ENCODE measurements around the gene TP53BP2.
"Not testable (repeated sequence)": the region's sequence is repeated elsewhere in the genome, so short reads cannot be mapped to it uniquely, and the experiment has no call there.

TP53BP2 gene

DNA sequence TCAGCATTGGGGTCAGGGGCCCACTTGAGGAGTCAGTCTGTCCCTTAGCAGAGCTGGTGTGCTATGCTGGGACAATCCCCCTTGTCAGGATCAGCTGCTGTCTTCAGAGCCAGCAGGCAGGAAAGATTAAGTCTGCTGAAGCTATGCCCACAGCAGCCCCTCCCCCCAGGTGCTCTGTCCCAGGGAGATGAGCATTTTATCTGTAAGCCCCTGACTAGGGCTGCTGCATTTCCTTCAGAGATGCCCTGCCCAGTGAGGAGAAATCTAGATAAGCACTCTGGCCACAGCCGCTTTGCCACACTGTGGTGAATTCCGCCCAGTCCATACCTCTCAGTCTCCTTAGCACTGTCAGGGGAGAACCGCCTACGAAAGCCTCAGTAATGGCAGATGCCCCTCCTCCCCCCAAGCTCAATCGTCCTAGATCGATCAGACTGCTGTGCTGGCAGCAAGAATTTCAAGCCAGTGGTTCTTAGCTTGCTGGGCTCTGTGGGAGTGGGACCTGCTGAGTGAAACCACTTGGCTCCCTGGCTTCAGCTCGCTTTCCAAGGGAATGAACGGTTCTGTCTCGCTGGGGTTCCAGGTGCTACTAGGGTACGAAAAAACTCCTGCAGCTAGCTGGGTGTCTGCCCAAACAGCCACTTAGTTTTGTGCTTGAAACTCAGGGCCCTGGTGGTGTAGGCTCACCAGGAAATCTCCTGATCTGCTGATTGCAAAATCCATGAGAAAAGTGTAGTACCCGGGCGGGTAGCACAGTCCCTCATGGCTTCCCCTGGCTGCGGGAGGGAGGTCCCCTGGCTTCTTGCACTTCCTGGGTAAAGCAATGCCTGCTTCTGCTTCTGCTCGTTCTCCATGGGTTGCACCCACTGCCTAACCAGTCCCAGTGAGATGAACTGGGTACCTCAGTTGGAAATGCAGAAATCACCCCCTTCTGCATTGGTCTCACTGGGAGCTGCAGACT, 25.1 kb upstream of the TP53BP2 start:
- TF ChIP-seq, protein P1, sequence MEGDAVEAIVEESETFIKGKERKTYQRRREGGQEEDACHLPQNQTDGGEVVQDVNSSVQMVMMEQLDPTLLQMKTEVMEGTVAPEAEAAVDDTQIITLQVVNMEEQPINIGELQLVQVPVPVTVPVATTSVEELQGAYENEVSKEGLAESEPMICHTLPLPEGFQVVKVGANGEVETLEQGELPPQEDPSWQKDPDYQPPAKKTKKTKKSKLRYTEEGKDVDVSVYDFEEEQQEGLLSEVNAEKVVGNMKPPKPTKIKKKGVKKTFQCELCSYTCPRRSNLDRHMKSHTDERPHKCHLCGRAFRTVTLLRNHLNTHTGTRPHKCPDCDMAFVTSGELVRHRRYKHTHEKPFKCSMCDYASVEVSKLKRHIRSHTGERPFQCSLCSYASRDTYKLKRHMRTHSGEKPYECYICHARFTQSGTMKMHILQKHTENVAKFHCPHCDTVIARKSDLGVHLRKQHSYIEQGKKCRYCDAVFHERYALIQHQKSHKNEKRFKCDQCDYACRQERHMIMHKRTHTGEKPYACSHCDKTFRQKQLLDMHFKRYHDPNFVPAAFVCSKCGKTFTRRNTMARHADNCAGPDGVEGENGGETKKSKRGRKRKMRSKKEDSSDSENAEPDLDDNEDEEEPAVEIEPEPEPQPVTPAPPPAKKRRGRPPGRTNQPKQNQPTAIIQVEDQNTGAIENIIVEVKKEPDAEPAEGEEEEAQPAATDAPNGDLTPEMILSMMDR (IDR thresholded peaks at IDR 0.05; ENCODE audit: low read depth, low read length): no peak
- peak; percentile 82 for DNase-seq
- peak overlapping the region; percentile 30 for H3K4me3 ChIP-seq (ENCODE audit: low read depth, low read length)
- no peaks in the 10 kb centered on the region for H3K36me3 ChIP-seq
- H3K27ac ChIP-seq: peak overlapping the region; percentile 63
- H3K9me3 ChIP-seq (ENCODE audit: severe bottlenecking): no peaks in the 10 kb centered on the region
- no peaks in the 10 kb centered on the region for H3K27me3 ChIP-seq (ENCODE audit: insufficient read depth, low read depth, severe bottlenecking)

DNA sequence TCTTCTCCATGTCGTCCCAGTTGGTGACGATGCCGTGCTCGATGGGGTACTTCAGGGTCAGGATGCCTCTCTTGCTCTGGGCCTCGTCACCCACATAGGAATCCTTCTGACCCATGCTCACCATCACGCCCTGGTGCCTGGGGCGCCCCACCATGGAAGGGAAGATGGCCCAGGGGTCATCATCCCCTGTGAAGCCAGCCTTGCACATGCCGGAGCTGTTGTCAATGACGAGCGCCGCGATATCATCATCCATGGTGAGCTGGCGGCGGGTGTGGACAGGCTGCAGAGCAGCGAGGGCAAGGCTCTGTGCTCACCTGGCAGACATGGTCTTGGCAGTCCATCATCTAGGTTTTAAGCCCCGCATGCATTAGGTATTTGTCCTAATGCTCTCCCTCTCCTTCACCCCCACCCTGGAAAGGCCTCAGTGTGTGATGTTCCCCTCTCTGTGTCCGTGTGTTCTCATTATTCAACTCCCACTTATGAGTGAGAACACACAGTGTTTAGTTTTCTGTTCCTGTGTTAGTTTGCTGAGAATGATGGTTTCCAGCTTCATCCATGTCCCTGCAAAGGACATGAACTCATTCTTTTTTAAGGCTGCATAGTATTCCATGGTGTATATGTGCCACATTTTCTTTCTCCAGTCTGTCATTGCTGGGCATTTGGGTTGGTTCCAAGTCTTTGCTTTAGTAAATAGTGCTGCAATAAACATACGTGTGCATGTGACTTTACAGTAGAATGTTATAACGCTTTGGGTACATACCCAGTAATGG, 19.0 kb upstream of the TP53BP2 start:
- not testable (repeated sequence) for H3K9me3 ChIP-seq (ENCODE audit: severe bottlenecking); H3K27ac ChIP-seq; DNase-seq; H3K4me3 ChIP-seq (ENCODE audit: low read depth, low read length); H3K36me3 ChIP-seq; H3K27me3 ChIP-seq (ENCODE audit: insufficient read depth, low read depth, severe bottlenecking)

DNA sequence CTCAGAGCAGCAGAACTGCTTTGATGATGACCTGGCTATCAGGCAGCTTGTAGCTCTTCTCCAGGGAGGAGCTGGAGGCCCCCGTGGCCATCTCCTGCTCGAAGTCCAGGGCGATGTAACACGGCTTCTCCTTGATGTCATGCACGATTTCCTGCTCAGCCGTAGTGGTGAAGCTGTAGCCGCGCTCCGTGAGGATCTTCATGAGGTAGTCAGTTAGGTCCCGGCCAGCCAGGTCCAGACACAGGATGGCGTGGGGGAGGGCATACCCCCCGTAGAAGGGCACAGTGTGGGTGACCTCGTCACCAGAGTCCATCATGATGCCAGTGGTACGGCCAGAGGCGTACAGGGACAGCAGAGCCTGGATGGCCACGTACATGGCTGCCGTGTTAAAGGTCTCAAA, 18.3 kb upstream of the TP53BP2 start:
- TF ChIP-seq, protein P1 (IDR thresholded peaks at IDR 0.05; ENCODE audit: low read depth, low read length): no peak
- Histone ChIP-seq H3K27me3 (ENCODE audit: insufficient read depth, low read depth, severe bottlenecking) (no peaks in the 10 kb centered on the region), H3K27ac (no peak overlapping the region), H3K4me3 (ENCODE audit: low read depth, low read length) (no peak overlapping the region), H3K9me3 (ENCODE audit: severe bottlenecking) (no peaks in the 10 kb centered on the region), H3K36me3 (no peaks in the 10 kb centered on the region)
- no peak for DNase-seq

DNA sequence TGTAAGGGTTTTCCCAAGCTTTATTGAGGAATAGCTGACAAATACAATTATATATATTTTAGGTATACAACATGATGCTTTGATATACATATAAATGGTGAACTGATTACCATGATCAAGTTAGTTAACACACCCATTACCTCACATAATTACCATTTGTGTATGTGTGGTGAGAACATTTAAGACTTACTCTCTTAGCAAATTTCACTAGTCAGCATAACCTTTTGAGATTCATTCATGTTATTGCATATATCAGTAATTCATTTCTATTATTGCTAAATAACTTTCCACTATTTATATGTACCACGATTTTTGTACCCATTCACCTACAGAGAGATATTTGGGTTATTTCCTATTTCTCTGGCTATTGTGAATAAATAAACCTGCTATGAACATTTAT, 16.2 kb upstream of the TP53BP2 start:
- Histone ChIP-seq H3K27me3 (ENCODE audit: insufficient read depth, low read depth, severe bottlenecking) (no peaks in the 10 kb centered on the region), H3K9me3 (ENCODE audit: severe bottlenecking) (no peaks in the 10 kb centered on the region), H3K27ac (no peak overlapping the region), H3K36me3 (no peaks in the 10 kb centered on the region), H3K4me3 (ENCODE audit: low read depth, low read length) (no peak overlapping the region)
- TF ChIP-seq, protein P1 (IDR thresholded peaks at IDR 0.05; ENCODE audit: low read depth, low read length): no peak
- DNase-seq: no peak

DNA sequence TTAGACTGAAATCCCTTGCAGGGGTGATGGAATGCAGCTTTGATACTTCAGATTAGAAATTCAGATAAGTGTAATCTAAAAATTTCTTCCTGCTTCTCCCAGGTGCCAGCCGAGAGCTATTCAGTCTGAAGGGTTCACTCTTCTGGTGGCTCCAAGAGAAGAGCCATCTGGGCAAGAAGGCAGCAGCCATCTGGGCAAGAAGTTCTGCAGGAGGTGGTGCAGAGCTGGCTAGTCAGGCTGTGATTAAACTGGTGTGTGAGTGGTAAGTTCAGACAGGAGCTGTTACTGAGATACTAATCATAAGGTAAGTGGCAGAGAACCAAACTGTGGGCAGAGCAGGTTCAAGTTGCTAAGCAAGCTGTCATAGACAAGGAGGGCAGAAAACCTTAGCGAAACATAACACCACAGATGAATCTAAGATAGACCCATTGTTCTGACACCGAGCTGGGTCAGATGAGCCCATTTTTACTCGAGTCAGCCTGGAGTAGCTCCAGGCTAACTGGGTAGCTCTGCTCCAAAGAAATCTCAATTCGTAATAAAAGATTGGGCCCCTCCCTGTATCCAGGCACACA, 14.4 kb upstream of the TP53BP2 start:
- Histone ChIP-seq H3K27me3 (ENCODE audit: insufficient read depth, low read depth, severe bottlenecking) (no peaks in the 10 kb centered on the region), H3K36me3 (no peaks in the 10 kb centered on the region), H3K4me3 (ENCODE audit: low read depth, low read length) (no peak overlapping the region), H3K9me3 (ENCODE audit: severe bottlenecking) (no peaks in the 10 kb centered on the region), H3K27ac (no peak overlapping the region)
- no peak for DNase-seq
- TF ChIP-seq, protein P1 (IDR thresholded peaks at IDR 0.05; ENCODE audit: low read depth, low read length): no peak

DNA sequence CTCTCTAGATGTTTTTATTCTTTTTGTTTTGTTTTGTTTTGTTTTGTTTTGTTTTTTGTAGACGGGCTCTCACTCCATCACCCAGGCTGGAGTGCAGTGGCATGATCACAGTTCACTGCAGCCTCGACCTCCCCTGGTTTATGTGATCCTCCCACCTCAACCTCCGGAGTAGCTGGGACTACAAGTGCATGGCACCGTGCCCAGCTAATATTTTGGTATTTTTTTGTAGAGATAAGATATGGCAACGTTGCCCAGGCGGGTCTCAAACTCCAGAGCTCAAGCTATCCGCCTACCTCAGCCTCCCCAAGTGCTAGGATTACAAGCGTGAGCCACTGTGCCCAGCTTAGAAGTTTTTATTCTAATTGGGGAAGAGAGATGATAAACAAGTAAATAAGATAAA, 13.3 kb upstream of the TP53BP2 start:
- DNase-seq: no peak

More for the DNA sequence above, 13.3 kb upstream of the TP53BP2 start:
- Histone ChIP-seq H3K4me3 (ENCODE audit: low read depth, low read length) (no peak overlapping the region), H3K36me3 (no peaks in the 10 kb centered on the region), H3K27ac (no peak overlapping the region), H3K27me3 (ENCODE audit: insufficient read depth, low read depth, severe bottlenecking) (no peaks in the 10 kb centered on the region), H3K9me3 (ENCODE audit: severe bottlenecking) (no peaks in the 10 kb centered on the region)
- TF ChIP-seq, protein P1 (IDR thresholded peaks at IDR 0.05; ENCODE audit: low read depth, low read length): no peak

Measured in WERI-Rb-1 (cell line).